HCT116 (cell line): Measurements from ENCODE around the gene CA10. TPM values are rescaled to one million over a fixed set of nuclear protein-coding genes. Genes with fewer than 3 reads are reported as not detected.

Source experiments
- ATAC-seq: fragments of 200-7000 bp; cut with Tn5 transposase; 2 replicates; pipeline ENCODE4 v1.9.1; 2020; ENCODE audit warnings: mild to moderate bottlenecking, moderate library complexity
- BruUV-seq: library from RNA; stranded (reverse); fragments of 400-500 nt; replicated peaks from 2 replicates; lab custom pipeline; 2021; lab: Mats Ljungman, UMichigan
- CTCF ChIA-PET: fragments of 300-600 bp; sonication (Branson Sonifier 250); formaldehyde crosslinking; loops from one replicate; lab custom pipeline; 2021; ENCODE audit warnings: antibody characterized with exemption; lab: Charles Lee
- POLR2A ChIA-PET: fragments of 300-600, 350-600 bp; sonication (Branson Sonifier 250); formaldehyde crosslinking; loops from one replicate; lab custom pipeline; 2021; ENCODE audit warnings: antibody characterized with exemption; lab: Charles Lee
- RAD21 ChIA-PET, 2 experiments: fragments of 300-600 bp; sonication (Branson Sonifier 250); formaldehyde crosslinking; loops; one replicate each; lab custom pipeline; 2023; ENCODE audit warnings: low total read pairs in 2 of 2; ENCODE audit not compliant: uncharacterized antibody in 2 of 2, unreplicated experiment in 2 of 2, low non-redundant PET in 1 of 2; lab: Charles Lee
- DNase-seq: peaks from one replicate; pipeline ENCODE4 v3.0.0-alpha.2; 2010; ENCODE audit warnings: low read depth, low spot score
- H2AFZ ChIP-seq: fragments of 200-600 bp; shearing (Covaris generic), sonication (generic); 2 replicates; pipeline ENCODE4 v1.6.1; 2017; ENCODE audit warnings: low read depth, mixed run types, mixed read lengths, antibody characterized with exemption, low read length; ENCODE audit not compliant: poor library complexity, severe bottlenecking
- H3K27ac ChIP-seq: 2 replicates; pipeline ENCODE4 v1.5.1; 2012; ENCODE audit warnings: low read depth, low read length
- H3K27me3 ChIP-seq: fragments of 200-600 bp; sonication (generic); 2 replicates; pipeline ENCODE4 v1.6.1; 2016; ENCODE audit warnings: mixed run types, low read length, mixed read lengths; ENCODE audit not compliant: insufficient read depth
- H3K36me3 ChIP-seq, 2 experiments: fragments of 200-500 bp in 1 of 2; fragments of 200-600 bp in 1 of 2; sonication (Bioruptor generic) in 1 of 2; sonication (generic) in 1 of 2; 2 replicates each; pipeline versions ENCODE4 v1.5.1 to v1.6.1; 2014 to 2016; ENCODE audit warnings: low read length in 2 of 2, inconsistent platforms in 1 of 2, mixed read lengths in 1 of 2, mixed run types in 1 of 2; ENCODE audit not compliant: insufficient read depth in 2 of 2, control insufficient read depth in 1 of 2
- H3K4me1 ChIP-seq, 2 experiments: fragments of 200-600 bp in 1 of 2; sonication (generic) in 1 of 2; 2 replicates each; pipeline versions ENCODE4 v1.5.1 to v1.6.1; 2012 to 2017; ENCODE audit warnings: low read length in 2 of 2, inconsistent platforms in 1 of 2, mild to moderate bottlenecking in 1 of 2, mixed read lengths in 1 of 2, mixed run types in 1 of 2, moderate library complexity in 1 of 2; ENCODE audit not compliant: insufficient read depth in 2 of 2, control insufficient read depth in 1 of 2
- H3K4me2 ChIP-seq: fragments of 200-600 bp; sonication (generic); 2 replicates; pipeline ENCODE4 v1.6.1; 2017; ENCODE audit warnings: mixed run types, low read length, mixed read lengths
- H3K4me3 ChIP-seq, 2 experiments: fragments of 200-600 bp in 1 of 2; sonication (generic) in 1 of 2; replicated peaks in 1 of 2; 2 replicates each; pipeline ENCODE4 v1.5.1; 2011 to 2016; ENCODE audit warnings: low read length in 2 of 2, control low read depth in 1 of 2, low read depth in 1 of 2, mild to moderate bottlenecking in 1 of 2, mixed read lengths in 1 of 2, mixed run types in 1 of 2
- H3K79me2 ChIP-seq: fragments of 200-600 bp; sonication (generic); 2 replicates; pipeline ENCODE4 v1.6.1; 2017; ENCODE audit warnings: mild to moderate bottlenecking, mixed run types, low read length, moderate library complexity, mixed read lengths; ENCODE audit not compliant: insufficient read depth
- H3K9ac ChIP-seq: fragments of 200-600 bp; sonication (generic); 2 replicates; pipeline ENCODE4 v1.6.1; 2016; ENCODE audit warnings: low read length, mixed read lengths
- H3K9me2 ChIP-seq: fragments of 200-600 bp; sonication (generic), shearing (Covaris generic); 2 replicates; pipeline ENCODE4 v1.6.1; 2017; ENCODE audit warnings: mixed run types, mild to moderate bottlenecking, moderate library complexity; ENCODE audit not compliant: insufficient read depth
- H3K9me3 ChIP-seq, 2 experiments: fragments of 200-500 bp in 1 of 2; fragments of 200-600 bp in 1 of 2; sonication (Bioruptor generic) in 1 of 2; sonication (generic) in 1 of 2; 2 replicates each; pipeline ENCODE4 v1.6.1; 2014 to 2017; ENCODE audit warnings: low read length in 2 of 2, mixed read lengths in 2 of 2, inconsistent platforms in 1 of 2, low read depth in 1 of 2, mild to moderate bottlenecking in 1 of 2, mixed run types in 1 of 2, moderate library complexity in 1 of 2; ENCODE audit not compliant: control insufficient read depth in 1 of 2, insufficient read depth in 1 of 2
- H4K20me1 ChIP-seq: fragments of 200-600 bp; sonication (generic), shearing (Covaris generic); 2 replicates; pipeline ENCODE4 v1.6.1; 2017; ENCODE audit warnings: mixed run types, mild to moderate bottlenecking, moderate library complexity; ENCODE audit not compliant: insufficient read depth
- CBX3 ChIP-seq: IDR thresholded peaks from 2 replicates; pipeline ENCODE4 v1.6.1; 2012; ENCODE audit warnings: low read depth
- EGR1 ChIP-seq: IDR thresholded peaks from 2 replicates; pipeline ENCODE4 v1.6.1; 2012; ENCODE audit warnings: low read depth
- MAX ChIP-seq: IDR thresholded peaks from 2 replicates; pipeline ENCODE4 v1.6.1; 2012
- POLR2AphosphoS5 ChIP-seq: IDR thresholded peaks from 2 replicates; pipeline ENCODE4 v1.6.1; 2011; ENCODE audit warnings: mild to moderate bottlenecking, low read depth, low read length, moderate library complexity
- REST ChIP-seq: IDR thresholded peaks from 2 replicates; pipeline ENCODE4 v1.6.1; 2012; ENCODE audit warnings: low read depth
- SIN3A ChIP-seq: IDR thresholded peaks from 2 replicates; pipeline ENCODE4 v1.6.1; 2012; ENCODE audit warnings: low read depth
- SP1 ChIP-seq: IDR thresholded peaks from 2 replicates; pipeline ENCODE4 v1.6.1; 2012; ENCODE audit warnings: low read depth
- SRF ChIP-seq: IDR thresholded peaks from 2 replicates; pipeline ENCODE4 v1.6.1; 2012; ENCODE audit warnings: low read depth
- YY1 ChIP-seq: IDR thresholded peaks from 2 replicates; pipeline ENCODE4 v1.6.1; 2011; ENCODE audit warnings: low read length, low read depth, moderate library complexity, mild to moderate bottlenecking; ENCODE audit not compliant: insufficient replicate concordance; ENCODE audit errors: extremely low read depth
- intact Hi-C: fragments of 100-400 bp; cut with micrococcal nuclease; formaldehyde crosslinking; loops from 2 replicates; pipeline ENCODE4 v1.10.0; 2022
- total RNA-seq: library from RNA; stranded (reverse); gene quantifications from one replicate; pipeline ENCODE4 v1.2.1, GENCODE V29; 2021; ENCODE audit not compliant: unreplicated experiment

Gene CA10
- total RNA-seq, 1 experiment from 2014 or later = not detected

- Histone ChIP-seq H3K4me1 (no peaks in the 10 kb centered on the region), H3K36me3 (no peaks in the 10 kb centered on the region), H2AFZ (no peak overlapping the region), H3K4me2 (no peak overlapping the region), H3K27ac (no peak overlapping the region), H3K79me2 (no peaks in the 10 kb centered on the region), H3K9me3 (no peaks in the 10 kb centered on the region), H3K27me3 (peaks cover 8% of the 10 kb centered on the region; the same call in 1 of the 2 replicates), H4K20me1 (no peaks in the 10 kb centered on the region), H3K9ac (no peak overlapping the region), H3K9me2 (no peaks in the 10 kb centered on the region), H3K4me3 (no peak overlapping the region)
- RAD21 ChIA-PET = no interaction called here
- TF ChIP-seq CBX3 (no peak), SRF (no peak), POLR2AphosphoS5 (no peak), SP1 (no peak), REST (no peak), YY1 (no peak), EGR1 (no peak), SIN3A (no peak), MAX (no peak)
- no peak for DNase-seq
- CTCF ChIA-PET = no interaction called here
- BruUV-seq = no TSS peak
- intact Hi-C loops = no loop called here
- POLR2A ChIA-PET = no interaction called here
- ATAC-seq = no peak
Observed at GRCh38 chr17:51814521-51814920, 344.0 kb downstream of the CA10 start.
